IPS-15b (cell line): ENCODE measurements around the gene MYL4.
"Not testable (repeated sequence)": the region's sequence is repeated elsewhere in the genome, so short reads cannot be mapped to it uniquely, and the experiment has no call there.

Experiments used
- H3K27me3 ChIP-seq: one replicate; pipeline ENCODE4 v1.6.1; 2013; ENCODE audit warnings: low read length; ENCODE audit not compliant: control insufficient read depth, insufficient read depth
- H3K36me3 ChIP-seq: one replicate; pipeline ENCODE4 v1.6.1; 2013; ENCODE audit warnings: low read length; ENCODE audit not compliant: control insufficient read depth, insufficient read depth
- H3K4me1 ChIP-seq: one replicate; pipeline ENCODE4 v1.6.1; 2013; ENCODE audit warnings: mild to moderate bottlenecking, low read length; ENCODE audit not compliant: control insufficient read depth, insufficient read depth
- H3K4me3 ChIP-seq: one replicate; pipeline ENCODE4 v1.5.1; 2013; ENCODE audit warnings: low read depth, low read length
- H3K9ac ChIP-seq: one replicate; pipeline ENCODE4 v1.6.1; 2013; ENCODE audit warnings: low read depth, mild to moderate bottlenecking, low read length
- H3K9me3 ChIP-seq: one replicate; pipeline ENCODE4 v1.6.1; 2013; ENCODE audit warnings: mild to moderate bottlenecking, low read length; ENCODE audit not compliant: control insufficient read depth, insufficient read depth

Gene MYL4

DNA sequence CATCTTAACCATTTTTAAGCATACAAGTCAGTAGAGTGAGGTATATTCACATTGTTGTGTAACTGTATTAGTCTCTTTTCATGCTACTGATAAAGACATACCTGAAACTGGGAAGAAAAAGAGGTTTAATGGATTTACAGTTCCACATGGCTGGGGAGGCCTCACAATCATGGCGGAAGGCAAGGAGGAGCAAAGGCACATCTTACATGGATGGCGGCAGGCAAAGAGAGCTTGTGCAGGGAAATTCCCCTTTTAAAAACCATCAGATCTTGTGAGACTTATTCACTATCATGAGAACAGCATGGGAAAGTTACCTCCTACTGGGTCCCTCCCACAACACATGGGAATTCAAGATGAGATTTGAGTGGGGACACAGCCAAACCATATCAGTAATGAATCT is 14.9 kb downstream of the MYL4 start:
- H3K4me1 ChIP-seq, H3K27me3 ChIP-seq, H3K4me3 ChIP-seq, H3K9ac ChIP-seq, H3K9me3 ChIP-seq, H3K36me3 ChIP-seq: not testable (repeated sequence)

- Histone ChIP-seq H3K4me3 (no peak overlapping the region), H3K4me1 (peaks cover 9% of the 10 kb centered on the region), H3K36me3 (no peaks in the 10 kb centered on the region), H3K9me3 (peaks cover 6% of the 10 kb centered on the region), H3K27me3 (peaks cover 7% of the 10 kb centered on the region), H3K9ac (no peak overlapping the region)
These were observed 15.8 kb downstream of the MYL4 start for GRCh38 chr17:47224966-47225365.

DNA sequence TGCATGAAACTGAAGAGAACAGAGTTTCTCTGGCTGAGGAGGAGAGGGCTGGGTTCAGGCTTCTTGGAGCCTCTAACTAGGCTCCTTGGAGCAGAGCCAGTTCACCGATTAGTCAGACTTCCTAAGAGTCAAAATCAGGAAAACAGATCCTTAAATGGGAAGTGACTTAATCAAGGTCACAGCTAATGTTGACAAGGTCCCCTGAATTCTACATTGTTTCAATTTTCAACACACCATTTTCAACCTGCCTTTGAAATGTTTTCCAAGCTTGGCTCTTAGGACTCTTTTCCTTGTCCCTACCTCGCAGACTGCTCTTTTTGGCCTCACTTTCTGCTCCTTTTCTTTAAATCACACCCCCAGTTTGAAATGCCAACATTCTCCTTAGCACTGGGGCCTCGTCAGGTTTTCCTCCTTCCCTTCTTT is 16.3 kb downstream of the MYL4 start:
- Histone ChIP-seq H3K9me3 (peaks cover 6% of the 10 kb centered on the region), H3K4me1 (peaks cover 9% of the 10 kb centered on the region), H3K36me3 (no peaks in the 10 kb centered on the region), H3K27me3 (peaks cover 11% of the 10 kb centered on the region), H3K9ac (no peak overlapping the region), H3K4me3 (no peak overlapping the region)

- Histone ChIP-seq H3K4me1 (peaks cover 6% of the 10 kb centered on the region), H3K4me3 (no peak overlapping the region), H3K9me3 (peaks cover 6% of the 10 kb centered on the region), H3K27me3 (peaks cover 13% of the 10 kb centered on the region), H3K9ac (no peak overlapping the region), H3K36me3 (no peaks in the 10 kb centered on the region)
These were observed 17.0 kb downstream of the MYL4 start for GRCh38 chr17:47225911-47226688.

DNA sequence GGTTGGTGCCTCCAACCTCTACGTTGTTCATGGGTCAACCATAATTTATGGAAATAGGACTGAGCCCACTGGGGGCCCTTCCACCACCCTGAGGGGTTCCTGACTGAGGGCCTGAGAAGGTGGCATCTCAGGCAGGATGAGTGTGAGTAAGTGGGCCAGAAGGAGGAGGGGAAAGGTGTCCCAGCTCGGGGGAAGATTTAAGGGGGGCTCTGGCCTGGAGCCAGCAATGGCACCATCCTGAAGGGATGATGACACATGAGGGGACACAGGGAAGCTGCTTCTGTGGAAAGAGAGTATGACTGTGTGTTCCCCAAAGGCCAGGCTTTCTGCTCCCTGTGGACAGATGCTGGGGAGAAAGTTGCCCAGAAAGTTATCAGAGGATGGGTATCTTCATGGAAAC is 18.7 kb downstream of the MYL4 start:
- Histone ChIP-seq H3K4me3 (no peak overlapping the region), H3K4me1 (peaks cover 6% of the 10 kb centered on the region), H3K9me3 (peaks cover 6% of the 10 kb centered on the region), H3K36me3 (no peaks in the 10 kb centered on the region), H3K9ac (no peak overlapping the region), H3K27me3 (peaks cover 7% of the 10 kb centered on the region)

- Histone ChIP-seq H3K9ac (no peak overlapping the region), H3K4me1 (peaks cover 6% of the 10 kb centered on the region), H3K36me3 (no peaks in the 10 kb centered on the region), H3K27me3 (peaks cover 7% of the 10 kb centered on the region), H3K4me3 (no peak overlapping the region), H3K9me3 (peaks cover 2% of the 10 kb centered on the region)
These were observed 20.6 kb downstream of the MYL4 start for GRCh38 chr17:47229535-47230443.

DNA sequence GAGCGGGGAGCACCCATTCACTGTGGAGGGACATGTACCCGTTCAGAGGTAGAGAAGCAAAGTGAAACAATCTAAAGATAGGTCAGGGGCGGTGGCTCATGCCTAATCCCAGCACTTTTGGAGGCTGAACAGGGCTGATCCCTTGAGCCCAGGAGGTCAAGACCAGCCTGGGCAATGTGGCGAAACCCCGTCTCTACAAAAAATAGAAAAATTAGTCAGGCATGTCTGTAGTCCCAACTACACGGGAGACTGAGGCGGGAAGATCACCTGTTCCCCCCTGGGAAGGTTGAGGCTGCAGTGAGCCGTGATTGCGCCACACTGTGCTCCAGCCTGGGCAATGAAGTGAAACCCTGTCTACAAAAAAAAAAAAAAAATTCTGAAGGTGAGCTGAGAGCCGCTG is 21.7 kb downstream of the MYL4 start:
- Histone ChIP-seq H3K9ac (no peak overlapping the region), H3K9me3 (no peaks in the 10 kb centered on the region), H3K4me1 (peaks cover 6% of the 10 kb centered on the region), H3K27me3 (peaks cover 7% of the 10 kb centered on the region), H3K36me3 (no peaks in the 10 kb centered on the region), H3K4me3 (no peak overlapping the region)

DNA sequence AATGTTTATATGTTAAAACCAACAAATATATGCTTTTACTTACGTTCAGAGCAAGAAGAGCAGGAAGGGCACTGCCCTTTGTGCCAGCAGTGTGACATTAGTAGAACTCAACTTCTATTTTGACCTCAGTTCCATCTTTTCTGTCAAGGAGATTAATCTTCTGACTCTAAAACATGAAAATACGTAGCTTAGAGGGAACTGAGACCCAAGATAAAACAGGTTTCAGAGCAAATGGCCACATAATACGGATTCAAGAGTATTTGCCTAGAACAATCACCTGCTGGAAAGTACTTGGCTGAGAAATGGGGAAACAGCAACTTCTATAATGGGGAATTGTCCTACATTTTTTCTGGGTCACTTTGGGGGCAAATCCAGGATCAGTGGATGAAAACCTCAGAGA is 22.2 kb downstream of the MYL4 start:
- Histone ChIP-seq H3K9ac (no peak overlapping the region), H3K9me3 (no peaks in the 10 kb centered on the region)

DNA sequence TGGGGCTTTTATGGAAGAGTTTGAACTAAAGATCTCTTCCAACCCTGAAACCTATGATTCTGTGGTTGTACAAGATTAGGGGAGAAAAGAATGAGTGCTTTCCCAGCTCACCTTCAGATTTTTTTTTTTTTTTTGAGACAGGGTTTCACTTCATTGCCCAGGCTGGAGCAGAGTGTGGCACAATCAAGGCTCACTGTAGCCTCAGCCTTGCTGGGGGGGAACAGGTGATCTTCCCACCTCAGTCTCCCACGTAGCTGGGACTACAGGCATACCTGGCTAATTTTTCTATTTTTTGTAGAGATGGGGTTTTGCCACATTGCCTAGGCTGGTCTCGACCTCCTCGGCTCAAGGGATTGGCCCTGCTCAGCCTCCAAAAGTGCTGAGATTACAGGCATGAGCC is 22.7 kb downstream of the MYL4 start:
- peaks cover 7% of the 10 kb centered on the region for H3K27me3 ChIP-seq
- peaks cover 6% of the 10 kb centered on the region for H3K4me1 ChIP-seq
- no peaks in the 10 kb centered on the region for H3K9me3 ChIP-seq
- H3K9ac ChIP-seq, result no peak overlapping the region
- H3K36me3 ChIP-seq, result no peaks in the 10 kb centered on the region
- no peak overlapping the region for H3K4me3 ChIP-seq

More for the DNA sequence above, 22.2 kb downstream of the MYL4 start:
- peaks cover 7% of the 10 kb centered on the region for H3K27me3 ChIP-seq
- H3K4me3 ChIP-seq, result no peak overlapping the region
- H3K4me1 ChIP-seq, result peaks cover 6% of the 10 kb centered on the region
- H3K36me3 ChIP-seq, result no peaks in the 10 kb centered on the region

- Histone ChIP-seq H3K9me3 (no peaks in the 10 kb centered on the region), H3K27me3 (peaks cover 7% of the 10 kb centered on the region), H3K36me3 (no peaks in the 10 kb centered on the region), H3K4me1 (peaks cover 6% of the 10 kb centered on the region), H3K4me3 (no peak overlapping the region), H3K9ac (no peak overlapping the region)
These were observed 23.3 kb downstream of the MYL4 start for GRCh38 chr17:47232465-47232864.

GRCh38 chr17:47235506-47235905 is 26.4 kb downstream of the MYL4 start:
- Histone ChIP-seq H3K27me3 (peaks cover under 1% of the 10 kb centered on the region), H3K9ac (no peak overlapping the region), H3K4me3 (no peak overlapping the region), H3K36me3 (no peaks in the 10 kb centered on the region), H3K4me1 (no peaks in the 10 kb centered on the region), H3K9me3 (no peaks in the 10 kb centered on the region)

DNA sequence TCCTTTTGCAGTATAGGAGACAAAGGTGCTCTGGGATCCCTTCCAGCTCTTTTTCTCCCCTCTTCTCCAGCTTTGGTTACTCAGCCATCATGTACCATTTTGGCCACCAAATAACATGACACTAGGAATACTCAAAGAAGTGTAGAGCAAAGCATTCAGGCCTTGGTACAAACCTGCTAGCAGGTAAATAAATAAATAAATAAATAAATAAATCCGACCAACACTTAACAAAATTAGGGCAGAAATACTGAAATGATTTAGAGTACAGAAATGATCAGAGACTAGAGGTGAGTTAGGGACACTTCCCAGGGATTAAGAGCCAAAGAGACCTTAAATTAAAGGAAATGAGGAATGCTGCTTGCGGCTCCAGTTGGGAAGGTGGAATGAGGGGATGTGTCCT is 26.8 kb downstream of the MYL4 start:
- no peak overlapping the region for H3K4me3 ChIP-seq
- H3K9me3 ChIP-seq, result no peaks in the 10 kb centered on the region
- H3K36me3 ChIP-seq, result no peaks in the 10 kb centered on the region
- H3K4me1 ChIP-seq, result no peaks in the 10 kb centered on the region
- no peaks in the 10 kb centered on the region for H3K27me3 ChIP-seq
- no peak overlapping the region for H3K9ac ChIP-seq
